HG02759 (cell line): ENCODE results near the gene RBM39.
"Not testable (repeated sequence)": the region's sequence is repeated elsewhere in the genome, so short reads cannot be mapped to it uniquely, and the experiment has no call there.

ENCODE experiments used
- ATAC-seq: cut with Tn5 transposase; IDR thresholded peaks from one replicate; pipeline ENCODE4 v1.9.1; 2021; ENCODE audit warnings: mild to moderate bottlenecking, moderate library complexity; ENCODE audit not compliant: unreplicated experiment

RBM39 gene

GRCh38 chr20:35741892-35742740 lies at the start of gene RBM39:
TSS of gene RBM39 (minus strand) at chr20:35742260. CDS start at chr20:35740874, 1,386 bp downstream.
- ATAC-seq: peak; percentile 90

GRCh38 chr20:35791821-35792220 lies 49.8 kb upstream of the RBM39 start:
- no peak for ATAC-seq

DNA sequence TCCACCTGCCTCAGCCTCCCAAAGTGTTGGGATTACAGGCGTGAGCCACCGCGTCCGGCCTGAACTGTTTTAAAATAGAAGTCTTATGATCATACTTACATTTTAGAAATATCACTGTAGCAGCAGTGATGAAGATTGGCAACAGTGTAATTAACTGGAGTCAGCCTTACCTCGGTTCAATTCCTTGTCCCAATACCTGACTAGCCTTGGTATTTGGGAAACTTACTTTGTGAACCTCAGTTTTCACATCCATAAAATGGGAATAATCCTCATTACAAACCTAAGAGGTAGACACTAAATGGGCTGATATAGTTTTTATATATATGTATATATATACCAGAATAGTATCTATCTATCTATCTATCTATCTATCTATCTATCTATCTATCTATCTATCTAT lies 49.0 kb upstream of the RBM39 start:
- ATAC-seq: no peak

GRCh38 chr20:35788796-35789195 lies 46.7 kb upstream of the RBM39 start:
- ATAC-seq: no peak

DNA sequence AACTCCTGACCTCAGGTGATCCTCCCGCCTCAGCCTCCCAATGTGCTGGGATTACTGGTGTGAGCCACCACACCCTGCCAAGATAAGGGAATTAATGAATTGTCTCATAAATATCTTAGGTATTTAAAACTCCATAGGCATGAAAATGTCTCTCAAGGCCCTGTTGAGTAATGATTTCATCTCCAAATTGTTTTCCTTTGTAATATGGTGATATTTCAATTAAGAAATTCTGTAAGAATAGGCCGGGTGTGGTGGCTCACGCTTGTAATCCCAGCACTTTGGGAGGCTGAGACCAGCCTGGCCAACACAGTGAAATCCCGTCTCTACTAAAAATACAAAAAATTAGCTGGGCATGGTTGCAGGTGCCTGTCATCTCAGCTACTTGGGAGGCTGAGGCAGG lies 43.5 kb upstream of the RBM39 start:
- not testable (repeated sequence) for ATAC-seq

GRCh38 chr20:35783811-35784210 lies 41.8 kb upstream of the RBM39 start:
- not testable (repeated sequence) for ATAC-seq

DNA sequence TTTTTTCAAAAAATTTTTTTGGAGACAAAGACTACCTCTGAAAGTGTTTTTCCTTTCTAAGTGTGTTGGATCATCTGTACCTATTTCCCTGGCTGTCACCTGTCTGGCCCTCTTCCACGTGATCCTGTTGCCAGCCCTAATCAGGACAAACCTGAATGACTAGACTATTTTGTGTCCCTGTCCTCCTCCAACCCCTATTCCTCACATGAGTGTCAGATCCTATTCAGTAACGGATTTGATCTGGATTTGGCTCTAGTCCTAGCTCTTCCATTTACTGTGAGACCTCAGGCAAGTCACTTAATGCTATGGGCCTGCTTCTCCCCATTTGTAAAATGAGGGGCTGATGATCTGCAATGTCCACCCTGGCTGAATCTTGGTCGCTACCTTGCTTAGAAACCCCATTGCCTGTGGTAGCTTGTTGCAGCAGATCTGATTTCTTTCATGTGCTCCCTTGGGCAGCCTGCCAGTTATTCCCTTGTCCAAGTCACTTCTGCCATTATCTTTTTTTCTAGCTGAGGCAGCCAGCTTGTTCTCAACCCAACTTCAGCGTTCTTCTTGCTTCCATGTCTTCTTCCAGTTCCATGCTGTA lies 34.5 kb upstream of the RBM39 start:
- no peak for ATAC-seq

DNA sequence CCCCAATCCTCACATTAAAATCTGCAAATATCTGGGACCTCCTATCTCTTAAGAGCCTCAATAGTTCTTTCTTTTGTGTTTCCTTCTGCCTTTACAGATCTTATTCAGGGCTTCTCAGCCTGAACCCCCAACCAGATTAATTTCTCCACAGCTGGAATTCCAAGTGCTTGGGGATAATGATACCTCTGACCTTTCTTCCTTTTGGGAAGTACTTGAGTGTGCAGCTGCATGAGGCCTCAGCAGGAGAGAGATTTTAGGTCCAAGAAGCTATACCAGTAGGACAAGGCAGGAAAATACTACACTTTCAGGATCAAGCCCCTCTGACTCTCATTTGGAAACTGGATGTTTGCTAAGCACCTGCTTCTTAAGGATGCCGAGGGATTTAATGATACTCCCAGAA lies 32.3 kb upstream of the RBM39 start:
- ATAC-seq: no peak

- no peak for ATAC-seq
Observed at GRCh38 chr20:35773154-35773751, 31.2 kb upstream of the RBM39 start.

GRCh38 chr20:35772563-35773058 lies 30.6 kb upstream of the RBM39 start:
- no peak for ATAC-seq

GRCh38 chr20:35771689-35772562 lies 29.9 kb upstream of the RBM39 start, which contains the start of gene PHF20:
TSS of gene PHF20 (plus strand) at chr20:35772015. CDS start at chr20:35801523, 29,508 bp downstream.
- peak; percentile 87 for ATAC-seq

GRCh38 chr20:35771367-35771688 lies 29.3 kb upstream of the RBM39 start:
- ATAC-seq: no peak

- no peak for ATAC-seq
Observed at GRCh38 chr20:35768731-35769664, 26.9 kb upstream of the RBM39 start.

GRCh38 chr20:35767683-35768481 lies 25.8 kb upstream of the RBM39 start:
- ATAC-seq: peak; percentile 49

- no peak for ATAC-seq
Observed at GRCh38 chr20:35766843-35767242, 24.8 kb upstream of the RBM39 start.

DNA sequence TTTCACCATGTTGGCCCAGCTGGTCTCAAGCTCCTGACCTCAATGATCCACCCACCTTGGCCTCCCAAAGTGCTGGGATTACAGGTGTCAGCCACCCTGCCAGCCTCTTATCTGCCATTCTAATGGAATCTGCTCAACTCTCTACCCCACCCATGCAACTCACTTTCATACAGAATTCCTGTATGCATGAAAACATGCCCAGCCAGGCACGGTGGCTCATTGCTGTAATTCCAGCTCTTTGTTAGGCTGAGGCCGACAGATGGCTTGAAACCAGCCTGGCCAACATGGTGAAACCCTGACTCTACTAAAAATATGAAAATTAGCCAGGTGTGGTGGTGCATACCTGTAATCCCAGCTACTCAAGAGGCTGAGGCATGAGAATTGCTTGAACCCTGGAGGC lies 22.9 kb upstream of the RBM39 start:
- ATAC-seq: not testable (repeated sequence)

GRCh38 chr20:35762461-35762860 lies 20.4 kb upstream of the RBM39 start:
- no peak for ATAC-seq

- not testable (repeated sequence) for ATAC-seq
Observed at GRCh38 chr20:35761548-35761947, 19.5 kb upstream of the RBM39 start.
